Measurements from ENCODE around the gene TMEM184B.

GRCh38 chr22:38228873-38229740 lies 43.7 kb downstream of the TMEM184B start:
- TF ChIP-seq, protein P1, sequence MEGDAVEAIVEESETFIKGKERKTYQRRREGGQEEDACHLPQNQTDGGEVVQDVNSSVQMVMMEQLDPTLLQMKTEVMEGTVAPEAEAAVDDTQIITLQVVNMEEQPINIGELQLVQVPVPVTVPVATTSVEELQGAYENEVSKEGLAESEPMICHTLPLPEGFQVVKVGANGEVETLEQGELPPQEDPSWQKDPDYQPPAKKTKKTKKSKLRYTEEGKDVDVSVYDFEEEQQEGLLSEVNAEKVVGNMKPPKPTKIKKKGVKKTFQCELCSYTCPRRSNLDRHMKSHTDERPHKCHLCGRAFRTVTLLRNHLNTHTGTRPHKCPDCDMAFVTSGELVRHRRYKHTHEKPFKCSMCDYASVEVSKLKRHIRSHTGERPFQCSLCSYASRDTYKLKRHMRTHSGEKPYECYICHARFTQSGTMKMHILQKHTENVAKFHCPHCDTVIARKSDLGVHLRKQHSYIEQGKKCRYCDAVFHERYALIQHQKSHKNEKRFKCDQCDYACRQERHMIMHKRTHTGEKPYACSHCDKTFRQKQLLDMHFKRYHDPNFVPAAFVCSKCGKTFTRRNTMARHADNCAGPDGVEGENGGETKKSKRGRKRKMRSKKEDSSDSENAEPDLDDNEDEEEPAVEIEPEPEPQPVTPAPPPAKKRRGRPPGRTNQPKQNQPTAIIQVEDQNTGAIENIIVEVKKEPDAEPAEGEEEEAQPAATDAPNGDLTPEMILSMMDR (IDR thresholded peaks at IDR 0.05) = no peak
- no peak for TF ChIP-seq POLR2A (IDR thresholded peaks at IDR 0.05)
